ENCODE data around the gene SCNM1. TPM values are rescaled to one million over a fixed set of nuclear protein-coding genes. Genes with fewer than 3 reads are reported as not detected.
A peak's percentile ranks its signal among the peaks of the same experiment; 100 is the strongest.

Gene SCNM1
- total RNA-seq = 82.4 and 89.1 TPM in 2 replicates

DNA sequence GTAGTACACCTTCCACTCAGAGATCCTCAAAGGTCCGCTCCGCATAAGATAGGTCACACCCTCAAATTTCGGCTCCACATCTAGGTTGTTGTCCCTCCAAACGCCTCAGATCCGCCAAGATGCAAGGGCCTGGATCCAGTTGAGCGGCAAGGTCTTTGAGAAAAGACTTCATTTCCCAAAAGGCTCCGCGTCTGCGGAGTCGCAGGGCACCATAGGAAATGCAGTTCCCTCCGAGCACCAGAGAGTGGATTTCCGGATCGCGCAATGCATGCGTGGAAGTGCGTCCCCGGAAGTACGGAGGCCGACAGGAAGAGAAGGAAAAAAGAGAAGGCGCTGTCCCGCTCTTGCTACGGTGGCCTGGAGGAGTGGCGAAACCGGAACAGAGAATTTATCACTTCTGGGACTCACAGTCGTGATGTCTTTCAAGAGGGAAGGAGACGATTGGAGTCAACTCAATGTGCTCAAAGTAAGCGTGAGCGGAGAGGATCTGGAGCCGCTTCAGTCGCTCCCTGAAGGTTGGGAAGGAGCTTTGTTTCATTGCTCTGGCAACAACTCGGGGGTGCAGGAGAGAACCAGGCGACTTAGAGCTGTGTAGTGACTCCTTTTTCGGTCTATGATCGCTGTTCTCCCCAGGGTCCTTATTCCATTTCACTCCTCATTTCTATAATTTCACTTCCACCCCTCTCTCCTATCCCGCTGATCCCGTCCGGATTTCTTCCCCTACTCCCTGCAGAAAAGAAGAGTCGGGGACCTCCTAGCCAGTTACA is at the start of gene SCNM1, which contains the start of gene LYSMD1:
Gene SCNM1 (plus strand): TSS at position 407 of the 767 bp plus-strand sequence. CDS start 9 bp downstream, at position 416.
Gene LYSMD1 (minus strand): TSS at position 165 of the 767 bp plus-strand sequence. CDS start 644 bp downstream, outside the sequence.
- peak; percentile 97 for DNase-seq (ENCODE audit: low spot score)
- Mint-ChIP-seq H3K36me3 (ENCODE audit: low read depth) (peaks cover 67% of the 10 kb centered on the region), H3K27me3 (ENCODE audit: low read depth) (no peaks in the 10 kb centered on the region)

DNA sequence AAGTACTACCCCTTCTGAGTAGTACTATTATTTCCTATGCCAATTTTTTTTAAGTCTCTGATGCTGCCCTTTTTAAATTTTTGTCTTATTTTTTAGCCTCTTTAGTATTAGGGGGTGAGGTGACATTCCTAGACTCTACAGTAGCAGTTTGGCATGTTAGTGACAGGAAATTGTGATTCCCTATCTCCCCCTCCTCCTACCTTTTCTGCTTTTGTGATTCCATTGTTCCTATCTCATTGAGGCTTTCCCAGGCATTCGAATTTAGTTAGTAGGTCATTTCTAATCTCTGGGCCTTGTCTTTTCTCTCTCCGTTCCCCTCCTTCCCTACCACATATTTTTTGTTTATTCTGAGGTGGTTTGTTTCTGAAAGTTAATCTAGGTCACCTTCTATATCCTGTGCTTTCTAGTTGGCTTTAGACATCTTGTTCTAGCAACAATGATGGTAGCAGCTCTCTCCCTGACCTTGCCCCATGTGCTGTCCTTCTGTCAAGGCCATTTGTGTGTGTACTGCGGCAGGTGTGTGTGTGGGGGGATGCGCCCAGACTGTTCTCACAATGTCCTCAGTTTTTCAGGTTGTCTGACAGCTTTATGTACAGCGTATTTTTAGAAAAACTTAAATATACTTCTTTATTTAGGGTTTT is 41.1 kb upstream of the SCNM1 start:
- Mint-ChIP-seq H3K27me3 (ENCODE audit: low read depth) (no peaks in the 10 kb centered on the region), H3K9me3 (no peaks in the 10 kb centered on the region), H3K36me3 (ENCODE audit: low read depth) (peaks cover 3% of the 10 kb centered on the region), H3K4me1 (ENCODE audit: low read depth) (no peaks in the 10 kb centered on the region), H3K27ac (no peak overlapping the region), H3K4me3 (ENCODE audit: low read depth) (no peak overlapping the region)
- no peak for DNase-seq (ENCODE audit: low spot score)
- intact Hi-C loops (cut with micrococcal nuclease) = no loop called here

More for the DNA sequence above, at the start of gene SCNM1, which contains the start of gene LYSMD1:
- H3K27ac Mint-ChIP-seq = peak within 1 kb of the TSS; percentile 91
- H3K4me3 Mint-ChIP-seq (ENCODE audit: low read depth) = peak within 1 kb of the TSS; percentile 91
- no peaks in the 10 kb centered on the region for H3K9me3 Mint-ChIP-seq
- peaks cover 36% of the 10 kb centered on the region for H3K4me1 Mint-ChIP-seq (ENCODE audit: low read depth)
- intact Hi-C loops (cut with micrococcal nuclease) = loop anchor here (1.0 to 2.0 kb wide), 3 partner anchors 9 to 33 kb away; partner anchors contain the start of genes PIP5K1A and VPS72

DNA sequence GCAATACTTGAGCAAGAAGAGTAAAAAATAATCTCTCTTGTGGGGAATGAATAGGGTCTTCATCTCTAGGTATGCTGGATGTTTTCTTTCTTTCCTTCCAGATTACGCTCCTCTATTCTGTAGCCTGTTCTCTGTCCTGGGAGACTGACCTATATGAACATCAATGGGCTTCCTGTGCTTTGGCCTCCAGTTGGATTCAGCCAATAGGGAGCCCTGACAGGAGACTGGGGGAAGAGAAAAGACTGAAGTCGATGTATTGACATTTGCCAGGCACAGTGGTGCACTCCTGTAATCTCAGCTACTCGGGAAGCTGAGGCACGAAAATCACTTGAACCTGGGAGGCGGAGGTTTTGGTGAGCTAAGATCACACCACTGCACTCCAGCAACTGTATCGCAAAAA is 37.1 kb upstream of the SCNM1 start:
- peaks cover 3% of the 10 kb centered on the region for H3K36me3 Mint-ChIP-seq (ENCODE audit: low read depth)
- DNase-seq (ENCODE audit: low spot score) = no peak
- H3K27ac Mint-ChIP-seq = no peak overlapping the region
- H3K9me3 Mint-ChIP-seq = no peaks in the 10 kb centered on the region
- H3K4me1 Mint-ChIP-seq (ENCODE audit: low read depth) = peaks cover 5% of the 10 kb centered on the region
- intact Hi-C loops (cut with micrococcal nuclease) = no loop called here
- no peaks in the 10 kb centered on the region for H3K27me3 Mint-ChIP-seq (ENCODE audit: low read depth)
- H3K4me3 Mint-ChIP-seq (ENCODE audit: low read depth) = no peak overlapping the region

DNA sequence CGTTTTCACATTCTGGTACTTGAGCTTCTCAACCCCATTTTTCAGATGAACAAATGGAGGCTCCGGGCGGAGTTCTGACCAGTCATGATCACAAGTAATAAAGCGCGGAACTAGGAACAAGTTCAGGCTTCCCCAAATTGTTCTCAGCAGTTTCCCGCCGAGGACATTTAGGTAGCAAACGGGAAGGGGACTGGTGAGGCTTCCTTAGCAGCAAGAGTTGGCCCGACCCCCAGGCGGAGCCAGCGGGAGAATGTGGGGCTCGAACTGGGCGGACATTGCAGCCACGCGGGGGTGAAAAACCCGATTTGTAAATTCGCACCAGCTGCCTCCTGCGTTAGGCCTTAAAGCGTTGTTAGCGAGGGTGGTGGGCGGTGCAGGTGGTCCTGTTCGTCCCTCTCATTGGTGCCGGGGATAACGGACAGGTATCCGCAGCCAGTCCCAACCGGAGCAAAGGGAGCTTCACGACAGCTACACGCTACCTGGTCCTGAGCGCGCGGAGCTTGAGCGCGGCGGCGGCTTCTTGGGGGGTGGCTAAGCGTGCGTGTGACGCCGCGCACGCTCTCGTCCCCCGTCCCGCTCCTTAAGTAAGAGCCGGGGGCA is 34.9 kb upstream of the SCNM1 start:
- H3K4me3 Mint-ChIP-seq (ENCODE audit: low read depth) = peak overlapping the region; percentile 56
- DNase-seq (ENCODE audit: low spot score) = peak; percentile 65

DNA sequence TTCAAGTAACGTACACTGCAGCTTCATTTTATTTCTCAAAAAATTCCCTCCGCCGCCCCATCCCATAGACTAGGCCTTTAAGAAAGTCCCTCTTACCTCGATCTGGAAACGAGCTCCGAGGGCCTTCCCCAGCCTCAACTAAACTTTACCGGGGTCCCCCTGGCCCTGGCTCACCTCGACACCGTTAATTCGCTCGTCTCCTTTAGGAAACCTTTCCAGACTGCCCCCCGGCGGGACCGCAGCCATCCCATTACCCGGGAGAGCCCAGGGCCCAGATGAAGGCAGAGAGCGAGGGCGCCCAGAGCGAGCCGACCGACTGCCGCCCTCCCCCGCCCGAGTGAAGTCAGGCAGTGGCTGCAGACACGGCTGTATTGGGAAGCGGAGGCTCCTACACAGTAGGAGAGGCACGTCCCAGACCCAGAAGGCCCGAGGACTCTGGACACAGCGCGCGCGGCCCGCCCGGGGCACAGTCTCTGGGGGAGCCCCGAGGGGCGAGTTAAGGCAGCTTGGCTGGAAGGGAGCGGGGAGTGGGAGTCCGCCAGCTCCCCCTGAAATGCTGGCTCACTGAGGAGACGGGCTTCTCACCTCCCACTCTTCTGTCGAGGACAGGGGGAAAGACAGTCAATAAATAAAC is 34.1 kb upstream of the SCNM1 start:
- intact Hi-C loops (cut with micrococcal nuclease) = loop anchor here (1.0 kb wide), 1 partner anchor 14 kb away; the partner anchor contains the start of gene SEMA6C

More for the DNA sequence above, 34.9 kb upstream of the SCNM1 start:
- Mint-ChIP-seq H3K27me3 (ENCODE audit: low read depth) (no peaks in the 10 kb centered on the region), H3K9me3 (no peaks in the 10 kb centered on the region), H3K27ac (peak overlapping the region; percentile 60), H3K36me3 (ENCODE audit: low read depth) (no peaks in the 10 kb centered on the region), H3K4me1 (ENCODE audit: low read depth) (peaks cover 6% of the 10 kb centered on the region)
- intact Hi-C loops (cut with micrococcal nuclease) = loop anchor here (1.0 kb wide), 1 partner anchor 15 kb away; the partner anchor contains the start of gene SEMA6C

GRCh38 chr1:151132335-151133017 is 33.5 kb upstream of the SCNM1 start:
- intact Hi-C loops (cut with micrococcal nuclease) = no loop called here
- no peaks in the 10 kb centered on the region for H3K27me3 Mint-ChIP-seq (ENCODE audit: low read depth)
- no peak overlapping the region for H3K27ac Mint-ChIP-seq
- peaks cover 6% of the 10 kb centered on the region for H3K4me1 Mint-ChIP-seq (ENCODE audit: low read depth)
- H3K9me3 Mint-ChIP-seq = no peaks in the 10 kb centered on the region
- DNase-seq (ENCODE audit: low spot score) = no peak
- H3K4me3 Mint-ChIP-seq (ENCODE audit: low read depth) = no peak overlapping the region
- no peaks in the 10 kb centered on the region for H3K36me3 Mint-ChIP-seq (ENCODE audit: low read depth)

More for the DNA sequence above, 34.1 kb upstream of the SCNM1 start:
- Mint-ChIP-seq H3K4me3 (ENCODE audit: low read depth) (peak overlapping the region; percentile 56), H3K27ac (peak overlapping the region; percentile 60), H3K9me3 (no peaks in the 10 kb centered on the region), H3K27me3 (ENCODE audit: low read depth) (no peaks in the 10 kb centered on the region), H3K4me1 (ENCODE audit: low read depth) (peaks cover 6% of the 10 kb centered on the region), H3K36me3 (ENCODE audit: low read depth) (no peaks in the 10 kb centered on the region)
- no peak for DNase-seq (ENCODE audit: low spot score)

DNA sequence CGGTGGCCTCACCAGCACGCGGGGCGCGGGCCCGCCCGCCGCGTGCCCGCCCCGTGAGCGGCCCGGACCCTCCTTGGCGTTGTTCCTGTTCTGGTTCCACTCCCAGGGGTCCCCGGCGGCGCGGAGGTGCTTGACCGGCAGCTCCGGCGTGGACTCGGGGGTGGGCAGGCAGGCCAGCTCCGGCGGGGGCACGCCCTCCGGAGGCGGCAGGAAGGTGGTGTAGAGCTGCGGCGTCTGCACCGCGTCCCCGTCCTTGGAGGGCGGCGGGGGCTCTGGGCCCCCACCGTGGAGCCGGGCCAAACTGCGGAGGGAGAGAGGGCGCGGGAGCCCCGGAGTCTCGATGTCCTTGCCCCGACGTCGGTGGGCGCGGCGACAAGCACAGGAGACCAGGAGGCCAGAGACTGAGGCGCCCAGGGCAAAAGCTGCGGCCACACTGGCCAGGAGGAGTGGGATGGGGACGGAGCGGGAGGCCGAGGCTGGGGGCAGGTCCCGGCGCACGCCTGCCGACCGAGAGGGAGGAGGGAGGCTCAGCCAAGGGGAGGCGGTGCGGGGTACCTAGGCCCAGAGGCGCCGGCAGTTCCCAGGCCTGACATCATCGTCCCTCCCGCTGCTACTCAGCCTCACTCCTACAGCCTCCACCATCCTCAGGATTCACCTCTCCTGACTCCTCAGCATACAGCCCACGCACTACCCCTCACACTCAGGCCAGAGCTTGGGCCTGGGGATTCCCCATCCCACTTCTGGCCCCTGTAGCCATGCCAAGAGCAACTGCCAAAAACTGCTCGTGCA is 32.7 kb upstream of the SCNM1 start:
- Mint-ChIP-seq H3K4me1 (ENCODE audit: low read depth) (peaks cover 6% of the 10 kb centered on the region), H3K9me3 (no peaks in the 10 kb centered on the region), H3K36me3 (ENCODE audit: low read depth) (no peaks in the 10 kb centered on the region), H3K4me3 (ENCODE audit: low read depth) (no peak overlapping the region), H3K27ac (no peak overlapping the region), H3K27me3 (ENCODE audit: low read depth) (no peaks in the 10 kb centered on the region)
- no peak for DNase-seq (ENCODE audit: low spot score)
- intact Hi-C loops (cut with micrococcal nuclease) = no loop called here

DNA sequence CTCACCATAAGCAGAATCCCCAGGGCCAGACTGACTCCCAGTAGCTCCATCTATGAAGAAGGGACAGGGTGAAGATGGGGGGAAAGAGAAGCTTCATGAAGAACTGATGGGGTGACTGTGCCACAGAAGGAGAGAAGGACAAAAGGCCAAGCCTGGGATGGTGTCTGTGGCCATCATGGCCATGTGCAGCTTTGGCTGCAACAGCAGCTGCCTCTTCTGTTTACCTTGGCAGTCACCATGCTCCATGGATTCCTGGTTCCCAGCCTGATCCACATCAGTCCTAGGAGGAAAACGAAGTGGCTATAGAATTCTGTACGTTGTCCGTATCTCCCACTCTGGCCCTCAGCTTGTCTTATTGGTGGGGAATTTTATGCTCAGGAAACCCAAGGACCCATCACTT is 31.5 kb upstream of the SCNM1 start:
- peaks cover 6% of the 10 kb centered on the region for H3K4me1 Mint-ChIP-seq (ENCODE audit: low read depth)
- DNase-seq (ENCODE audit: low spot score) = no peak
- no peaks in the 10 kb centered on the region for H3K27me3 Mint-ChIP-seq (ENCODE audit: low read depth)
- H3K36me3 Mint-ChIP-seq (ENCODE audit: low read depth) = no peaks in the 10 kb centered on the region
- H3K27ac Mint-ChIP-seq = no peak overlapping the region
- intact Hi-C loops (cut with micrococcal nuclease) = no loop called here
- H3K4me3 Mint-ChIP-seq (ENCODE audit: low read depth) = no peak overlapping the region
- H3K9me3 Mint-ChIP-seq = no peaks in the 10 kb centered on the region

DNA sequence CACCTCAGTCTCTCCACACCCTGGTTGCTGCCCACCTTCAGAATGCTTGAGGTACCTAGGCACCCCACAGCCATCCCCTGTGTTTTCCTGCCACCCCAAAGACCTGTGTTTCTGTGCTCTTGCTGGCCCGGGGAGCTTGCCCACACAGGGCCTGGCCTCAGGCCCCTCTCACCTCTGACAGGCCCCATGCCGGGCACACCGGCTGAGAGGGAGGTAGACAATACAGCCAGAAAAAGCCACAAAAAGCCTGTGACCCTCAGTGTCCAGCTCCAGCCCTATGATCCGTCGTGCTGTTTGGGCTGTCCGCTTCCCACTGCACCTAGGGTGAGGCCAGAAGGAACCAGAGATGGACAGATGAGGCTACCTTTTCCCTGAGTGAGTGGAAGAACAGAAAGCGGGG is 31.0 kb upstream of the SCNM1 start:
- Mint-ChIP-seq H3K9me3 (no peaks in the 10 kb centered on the region), H3K27me3 (ENCODE audit: low read depth) (peaks cover 2% of the 10 kb centered on the region), H3K27ac (no peak overlapping the region), H3K4me3 (ENCODE audit: low read depth) (no peak overlapping the region), H3K36me3 (ENCODE audit: low read depth) (no peaks in the 10 kb centered on the region), H3K4me1 (ENCODE audit: low read depth) (peaks cover 6% of the 10 kb centered on the region)
- DNase-seq (ENCODE audit: low spot score) = no peak
- intact Hi-C loops (cut with micrococcal nuclease) = no loop called here

- H3K36me3 Mint-ChIP-seq (ENCODE audit: low read depth) = no peaks in the 10 kb centered on the region
- intact Hi-C loops (cut with micrococcal nuclease) = no loop called here
- H3K27ac Mint-ChIP-seq = no peak overlapping the region
- H3K9me3 Mint-ChIP-seq = no peaks in the 10 kb centered on the region
- peaks cover 6% of the 10 kb centered on the region for H3K4me1 Mint-ChIP-seq (ENCODE audit: low read depth)
- H3K4me3 Mint-ChIP-seq (ENCODE audit: low read depth) = no peak overlapping the region
- peaks cover 2% of the 10 kb centered on the region for H3K27me3 Mint-ChIP-seq (ENCODE audit: low read depth)
- DNase-seq (ENCODE audit: low spot score) = no peak
Observed at GRCh38 chr1:151135433-151136385, 30.2 kb upstream of the SCNM1 start.

- no peaks in the 10 kb centered on the region for H3K36me3 Mint-ChIP-seq (ENCODE audit: low read depth)
- intact Hi-C loops (cut with micrococcal nuclease) = no loop called here
- DNase-seq (ENCODE audit: low spot score) = no peak
- peaks cover 2% of the 10 kb centered on the region for H3K27me3 Mint-ChIP-seq (ENCODE audit: low read depth)
- H3K9me3 Mint-ChIP-seq = no peaks in the 10 kb centered on the region
- H3K4me1 Mint-ChIP-seq (ENCODE audit: low read depth) = peaks cover 1% of the 10 kb centered on the region
- H3K4me3 Mint-ChIP-seq (ENCODE audit: low read depth) = no peak overlapping the region
- H3K27ac Mint-ChIP-seq = no peak overlapping the region
Observed at GRCh38 chr1:151137789-151138188, 28.2 kb upstream of the SCNM1 start.

Data from activated T-helper 2 cell treated with anti-CD3 and anti-CD28 coated beads, Interferon-gamma antibody, Interleukin-2, Interleukin-4, amounts not matched to agents 10 μg/mL and 5 μg/mL and 100 μg/mL, durations not matched to agents 14 hours and 24 hours and 36 hours (primary cell).